ENCODE data around the gene TNIP3. TPM values are rescaled to one million over a fixed set of nuclear protein-coding genes. Genes with fewer than 3 reads are reported as not detected.

TNIP3 gene
- total and polyA plus RNA-seq, 3 experiments from 2014 or later = 7.0 to 15.7 (median 13.7) TPM

- Mint-ChIP-seq H3K27ac (peak overlapping the region in 5 of 8 donors; percentile 5 to 88 (median 31)), H3K36me3 (peaks cover 0 to 3% (median 1%) of the 10 kb centered on the region in 3 donors), H3K9me3 (no peaks in the 10 kb centered on the region), H3K4me3 (peak overlapping the region in 1 of 7 donors; percentile 14), H3K4me1 (peaks cover 68 to 97% (median 89%) of the 10 kb centered on the region in 3 donors), H3K27me3 (no peaks in the 10 kb centered on the region)
- Histone ChIP-seq H3K9me3 (ENCODE audit: low read length) (no peaks in the 10 kb centered on the region), H3K4me1 (ENCODE audit: insufficient read depth, low read length) (peaks cover 61% of the 10 kb centered on the region), H3K27me3 (ENCODE audit: insufficient read depth, low read length, poor library complexity, severe bottlenecking) (no peaks in the 10 kb centered on the region), H3K36me3 (ENCODE audit: insufficient read depth, low read length) (no peaks in the 10 kb centered on the region), H3K27ac (ENCODE audit: low read depth, low read length) (no peak overlapping the region), H3K4me3 (ENCODE audit: low read length) (no peak overlapping the region)
- POLR2A ChIA-PET = no interaction called here
- no peak for DNase-seq
- CTCF ChIA-PET = interaction anchor here (2.1 to 2.6 kb wide), 2 partner anchors 9 to 66 kb away, joined by 5 to 8 read pairs; no protein-coding TSS in a partner anchor
These were observed 23.1 kb upstream of the TNIP3 start for GRCh38 chr4:121187206-121187605.

GRCh38 chr4:121185960-121186359, 21.8 kb upstream of the TNIP3 start:
- POLR2A ChIA-PET = interaction anchor here (0.7 kb wide), 1 partner anchor 68 kb away, joined by 3 read pairs; no protein-coding TSS in a partner anchor
- Histone ChIP-seq H3K36me3 (ENCODE audit: insufficient read depth, low read length) (no peaks in the 10 kb centered on the region), H3K4me3 (ENCODE audit: low read length) (no peak overlapping the region), H3K27me3 (ENCODE audit: insufficient read depth, low read length, poor library complexity, severe bottlenecking) (no peaks in the 10 kb centered on the region), H3K9me3 (ENCODE audit: low read length) (no peaks in the 10 kb centered on the region), H3K4me1 (ENCODE audit: insufficient read depth, low read length) (peaks cover 57% of the 10 kb centered on the region), H3K27ac (ENCODE audit: low read depth, low read length) (no peak overlapping the region)
- peak overlapping the region in 2 of 7 donors; percentile 30 for H3K4me3 Mint-ChIP-seq
- CTCF ChIA-PET = interaction anchor here (2.6 kb wide), 1 partner anchor 67 kb away, joined by 8 read pairs; no protein-coding TSS in a partner anchor
- no peaks in the 10 kb centered on the region for H3K9me3 Mint-ChIP-seq
- no peak for DNase-seq
- peaks cover 68 to 94% (median 88%) of the 10 kb centered on the region in 3 donors for H3K4me1 Mint-ChIP-seq
- peaks cover 2 to 4% (median 3%) of the 10 kb centered on the region in 3 donors for H3K36me3 Mint-ChIP-seq
- H3K27ac Mint-ChIP-seq = peak overlapping the region in 2 of 8 donors; percentile 18 to 40
- no peaks in the 10 kb centered on the region for H3K27me3 Mint-ChIP-seq

GRCh38 chr4:121183989-121184388, 19.9 kb upstream of the TNIP3 start:
- peaks cover 53% of the 10 kb centered on the region for H3K4me1 ChIP-seq (ENCODE audit: insufficient read depth, low read length)
- H3K27ac Mint-ChIP-seq = peak overlapping the region in 3 of 8 donors; percentile 23 to 93 (median 36)

GRCh38 chr4:121183361-121183760, 19.2 kb upstream of the TNIP3 start:
- POLR2A ChIA-PET = interaction anchor here (1.4 kb wide), 1 partner anchor 71 kb away, joined by 9 read pairs; no protein-coding TSS in a partner anchor

More at GRCh38 chr4:121183989-121184388, 19.9 kb upstream of the TNIP3 start:
- H3K4me3 ChIP-seq (ENCODE audit: low read length) = no peak overlapping the region
- no peaks in the 10 kb centered on the region for H3K36me3 ChIP-seq (ENCODE audit: insufficient read depth, low read length)
- H3K9me3 ChIP-seq (ENCODE audit: low read length) = no peaks in the 10 kb centered on the region
- no peaks in the 10 kb centered on the region for H3K27me3 ChIP-seq (ENCODE audit: insufficient read depth, low read length, poor library complexity, severe bottlenecking)
- no peak for DNase-seq
- Mint-ChIP-seq H3K36me3 (peaks cover 3 to 12% (median 4%) of the 10 kb centered on the region in 3 donors), H3K27me3 (no peaks in the 10 kb centered on the region), H3K9me3 (no peaks in the 10 kb centered on the region), H3K4me1 (peaks cover 65 to 94% (median 88%) of the 10 kb centered on the region in 3 donors), H3K4me3 (peak overlapping the region in 2 of 7 donors; percentile 1 to 51)
- CTCF ChIA-PET = interaction anchor here (1.0 to 3.5 kb wide), 4 partner anchors 9 to 124 kb away, joined by 3 to 31 read pairs (median 4); no protein-coding TSS in a partner anchor
- POLR2A ChIA-PET = no interaction called here
- H3K27ac ChIP-seq (ENCODE audit: low read depth, low read length) = no peak overlapping the region

GRCh38 chr4:121182296-121182695, 18.2 kb upstream of the TNIP3 start:
- H3K4me1 Mint-ChIP-seq = peaks cover 68 to 94% (median 88%) of the 10 kb centered on the region in 3 donors
- Histone ChIP-seq H3K36me3 (ENCODE audit: insufficient read depth, low read length) (no peaks in the 10 kb centered on the region), H3K9me3 (ENCODE audit: low read length) (no peaks in the 10 kb centered on the region), H3K4me3 (ENCODE audit: low read length) (peak overlapping the region; percentile 78), H3K4me1 (ENCODE audit: insufficient read depth, low read length) (peaks cover 56% of the 10 kb centered on the region), H3K27me3 (ENCODE audit: insufficient read depth, low read length, poor library complexity, severe bottlenecking) (no peaks in the 10 kb centered on the region), H3K27ac (ENCODE audit: low read depth, low read length) (peak overlapping the region; percentile 83)
- H3K36me3 Mint-ChIP-seq = peaks cover 4 to 17% (median 8%) of the 10 kb centered on the region in 3 donors
- peak overlapping the region; percentile 76 to 87 (median 85) for H3K4me3 Mint-ChIP-seq
- no peaks in the 10 kb centered on the region for H3K27me3 Mint-ChIP-seq
- DNase-seq = peak in 2 of 5 donors; percentile 47 to 66
- CTCF ChIA-PET = interaction anchor here (1.1 to 3.5 kb wide), 4 partner anchors 10 to 72 kb away, joined by 3 to 31 read pairs (median 4); no protein-coding TSS in a partner anchor
- H3K27ac Mint-ChIP-seq = peak overlapping the region; percentile 89 to 99 (median 94)
- POLR2A ChIA-PET = interaction anchor here (1.0 to 1.4 kb wide), 2 partner anchors 10 to 72 kb away, joined by 4 to 9 read pairs; no protein-coding TSS in a partner anchor
- H3K9me3 Mint-ChIP-seq = no peaks in the 10 kb centered on the region

More at GRCh38 chr4:121183361-121183760, 19.2 kb upstream of the TNIP3 start:
- Mint-ChIP-seq H3K36me3 (peaks cover 4 to 14% (median 7%) of the 10 kb centered on the region in 3 donors), H3K27me3 (no peaks in the 10 kb centered on the region), H3K9me3 (no peaks in the 10 kb centered on the region), H3K4me3 (peak overlapping the region; percentile 76 to 87 (median 85)), H3K27ac (peak overlapping the region; percentile 89 to 99 (median 94)), H3K4me1 (peaks cover 66 to 94% (median 88%) of the 10 kb centered on the region in 3 donors)
- no peaks in the 10 kb centered on the region for H3K27me3 ChIP-seq (ENCODE audit: insufficient read depth, low read length, poor library complexity, severe bottlenecking)
- peaks cover 53% of the 10 kb centered on the region for H3K4me1 ChIP-seq (ENCODE audit: insufficient read depth, low read length)
- no peak overlapping the region for H3K27ac ChIP-seq (ENCODE audit: low read depth, low read length)
- CTCF ChIA-PET = interaction anchor here (1.1 to 3.5 kb wide), 4 partner anchors 9 to 124 kb away, joined by 3 to 31 read pairs (median 4); no protein-coding TSS in a partner anchor
- DNase-seq = peak in 1 of 5 donors; percentile 48
- peak overlapping the region; percentile 78 for H3K4me3 ChIP-seq (ENCODE audit: low read length)
- no peaks in the 10 kb centered on the region for H3K9me3 ChIP-seq (ENCODE audit: low read length)
- no peaks in the 10 kb centered on the region for H3K36me3 ChIP-seq (ENCODE audit: insufficient read depth, low read length)

- Histone ChIP-seq H3K4me1 (ENCODE audit: insufficient read depth, low read length) (peaks cover 60% of the 10 kb centered on the region), H3K27ac (ENCODE audit: low read depth, low read length) (peak overlapping the region; percentile 83), H3K4me3 (ENCODE audit: low read length) (peak overlapping the region; percentile 78), H3K9me3 (ENCODE audit: low read length) (no peaks in the 10 kb centered on the region), H3K27me3 (ENCODE audit: insufficient read depth, low read length, poor library complexity, severe bottlenecking) (no peaks in the 10 kb centered on the region), H3K36me3 (ENCODE audit: insufficient read depth, low read length) (no peaks in the 10 kb centered on the region)
- ChIA-PET POLR2A (no interaction called here), CTCF (interaction anchor here (1.1 to 3.5 kb wide), 3 partner anchors 11 to 17 kb away, joined by 4 to 31 read pairs (median 5); no protein-coding TSS in a partner anchor)
- no peaks in the 10 kb centered on the region for H3K9me3 Mint-ChIP-seq
- H3K36me3 Mint-ChIP-seq = peaks cover 4 to 17% (median 13%) of the 10 kb centered on the region in 3 donors
- peaks cover 70 to 97% (median 90%) of the 10 kb centered on the region in 3 donors for H3K4me1 Mint-ChIP-seq
- H3K27me3 Mint-ChIP-seq = no peaks in the 10 kb centered on the region
- peak overlapping the region; percentile 89 to 99 (median 94) for H3K27ac Mint-ChIP-seq
- H3K4me3 Mint-ChIP-seq = peak overlapping the region; percentile 76 to 87 (median 85)
- DNase-seq = no peak
These were observed 17.4 kb upstream of the TNIP3 start for GRCh38 chr4:121181493-121181892.

- ChIA-PET CTCF (interaction anchor here (1.2 to 1.8 kb wide), 3 partner anchors 12 to 72 kb away, joined by 3 to 11 read pairs (median 5); no protein-coding TSS in a partner anchor), POLR2A (no interaction called here)
- no peaks in the 10 kb centered on the region for H3K27me3 Mint-ChIP-seq
- peak overlapping the region; percentile 83 for H3K27ac ChIP-seq (ENCODE audit: low read depth, low read length)
- H3K27ac Mint-ChIP-seq = peak overlapping the region; percentile 89 to 99 (median 94)
- peaks cover 7 to 19% (median 13%) of the 10 kb centered on the region in 3 donors for H3K36me3 Mint-ChIP-seq
- no peaks in the 10 kb centered on the region for H3K36me3 ChIP-seq (ENCODE audit: insufficient read depth, low read length)
- peaks cover 70% of the 10 kb centered on the region for H3K4me1 ChIP-seq (ENCODE audit: insufficient read depth, low read length)
- H3K9me3 Mint-ChIP-seq = no peaks in the 10 kb centered on the region
- peak overlapping the region; percentile 78 for H3K4me3 ChIP-seq (ENCODE audit: low read length)
- no peaks in the 10 kb centered on the region for H3K27me3 ChIP-seq (ENCODE audit: insufficient read depth, low read length, poor library complexity, severe bottlenecking)
- no peak for DNase-seq
- H3K4me1 Mint-ChIP-seq = peaks cover 74 to 97% (median 92%) of the 10 kb centered on the region in 3 donors
- H3K4me3 Mint-ChIP-seq = peak overlapping the region; percentile 76 to 87 (median 85)
- H3K9me3 ChIP-seq (ENCODE audit: low read length) = no peaks in the 10 kb centered on the region
These were observed 16.4 kb upstream of the TNIP3 start for GRCh38 chr4:121180558-121180957.
